GM23248 (cell line): ENCODE results near the gene GEMIN7. TPM values are rescaled to one million over a fixed set of nuclear protein-coding genes. Genes with fewer than 3 reads are reported as not detected.
A peak's percentile ranks its signal among the peaks of the same experiment; 100 is the strongest.

Experiments
- DNase-seq: peaks from one replicate; pipeline ENCODE4 v3.0.0-alpha.2; 2015
- H2AFZ ChIP-seq: fragments of 200-600 bp; sonication (generic); 2 replicates; pipeline ENCODE4 v1.6.1; 2016; ENCODE audit warnings: antibody characterized with exemption
- H3F3A ChIP-seq: fragments of 200-600 bp; sonication (generic); 2 replicates; pipeline ENCODE4 v1.6.1; 2016; ENCODE audit warnings: mild to moderate bottlenecking, antibody characterized with exemption, mixed run types; ENCODE audit not compliant: insufficient read depth
- H3K27ac ChIP-seq: fragments of 200-600 bp; sonication (generic); 2 replicates; pipeline ENCODE4 v1.5.1; 2016; ENCODE audit warnings: mild to moderate bottlenecking
- H3K27me3 ChIP-seq: fragments of 200-600 bp; sonication (generic); replicated peaks from 2 replicates; pipeline ENCODE4 v1.6.1; 2016; ENCODE audit warnings: mild to moderate bottlenecking; ENCODE audit not compliant: insufficient read depth
- H3K36me3 ChIP-seq: fragments of 200-600 bp; sonication (generic); 2 replicates; pipeline ENCODE4 v1.6.1; 2016; ENCODE audit warnings: low read depth, mild to moderate bottlenecking
- H3K4me1 ChIP-seq: fragments of 200-600 bp; sonication (generic); 2 replicates; pipeline ENCODE4 v1.6.1; 2016; ENCODE audit warnings: mild to moderate bottlenecking; ENCODE audit not compliant: insufficient read depth
- H3K4me2 ChIP-seq: fragments of 200-600 bp; sonication (generic); one replicate; pipeline ENCODE4 v1.6.1; 2016; ENCODE audit warnings: mild to moderate bottlenecking; ENCODE audit not compliant: unreplicated experiment
- H3K4me3 ChIP-seq: fragments of 200-600 bp; sonication (generic); 2 replicates; pipeline ENCODE4 v1.5.1; 2016; ENCODE audit warnings: mild to moderate bottlenecking
- H3K79me2 ChIP-seq: fragments of 200-600 bp; sonication (generic); 2 replicates; pipeline ENCODE4 v1.6.1; 2016; ENCODE audit warnings: mild to moderate bottlenecking; ENCODE audit not compliant: insufficient read depth
- H3K9ac ChIP-seq: fragments of 200-600 bp; sonication (generic); 2 replicates; pipeline ENCODE4 v1.6.1; 2016; ENCODE audit warnings: mild to moderate bottlenecking
- H3K9me2 ChIP-seq: fragments of 200-600 bp; sonication (generic); 2 replicates; pipeline ENCODE4 v1.6.1; 2016; ENCODE audit warnings: mixed run types, mild to moderate bottlenecking, moderate library complexity; ENCODE audit not compliant: insufficient read depth
- H3K9me3 ChIP-seq: fragments of 200-600 bp; sonication (generic); one replicate; pipeline ENCODE4 v1.6.1; 2017; ENCODE audit warnings: low read depth
- H4K20me1 ChIP-seq: fragments of 200-600 bp; sonication (generic); 2 replicates; pipeline ENCODE4 v1.6.0; 2016; ENCODE audit not compliant: insufficient read depth
- EZH2 ChIP-seq: fragments of 200-600 bp; sonication (generic); IDR thresholded peaks from 2 replicates; pipeline ENCODE4 v1.6.1; 2018; ENCODE audit warnings: antibody characterized with exemption, mild to moderate bottlenecking; ENCODE audit not compliant: insufficient read depth, poor library complexity, severe bottlenecking
- EZH2phosphoT487 ChIP-seq: fragments of 200-600 bp; sonication (generic); IDR thresholded peaks from 2 replicates; pipeline ENCODE4 v1.6.1; 2018; ENCODE audit warnings: antibody characterized with exemption, moderate library complexity, mild to moderate bottlenecking, low read depth; ENCODE audit not compliant: insufficient read depth
- WGBS, 2 experiments: methylation state at CpG; one replicate each; pipeline ENCODE4 v1.1.6; 2015 to 2017; ENCODE audit warnings: low lambda C conversion rate in 2 of 2, low coverage in 1 of 2; ENCODE audit errors: missing lambda C conversion rate in 2 of 2; 5-methylcytosine and 5-hydroxymethylcytosine counted together
- in situ Hi-C: fragments of 300-500 bp; cut with MboI; formaldehyde crosslinking; loops from 2 replicates; pipeline ENCODE4 v1.15.0; 2020
- polyA plus RNA-seq: library from polyadenylated mRNA; unstranded; fragments of >200 nt; fragmentation: Nextera tagmentation; extraction: Ambion mirVana; gene quantifications from 2 replicates; pipeline ENCODE4 v1.2.1, GENCODE V29; 2016
- total RNA-seq: library from RNA; depleted of rRNA; stranded (reverse); fragments of >200 nt; shearing (Covaris generic); gene quantifications from 2 replicates; pipeline ENCODE4 v1.2.3, GENCODE V29; 2014

Gene GEMIN7
- total and polyA plus RNA-seq, 2 experiments from 2014 or later: 25.3 to 48.4 TPM

DNA sequence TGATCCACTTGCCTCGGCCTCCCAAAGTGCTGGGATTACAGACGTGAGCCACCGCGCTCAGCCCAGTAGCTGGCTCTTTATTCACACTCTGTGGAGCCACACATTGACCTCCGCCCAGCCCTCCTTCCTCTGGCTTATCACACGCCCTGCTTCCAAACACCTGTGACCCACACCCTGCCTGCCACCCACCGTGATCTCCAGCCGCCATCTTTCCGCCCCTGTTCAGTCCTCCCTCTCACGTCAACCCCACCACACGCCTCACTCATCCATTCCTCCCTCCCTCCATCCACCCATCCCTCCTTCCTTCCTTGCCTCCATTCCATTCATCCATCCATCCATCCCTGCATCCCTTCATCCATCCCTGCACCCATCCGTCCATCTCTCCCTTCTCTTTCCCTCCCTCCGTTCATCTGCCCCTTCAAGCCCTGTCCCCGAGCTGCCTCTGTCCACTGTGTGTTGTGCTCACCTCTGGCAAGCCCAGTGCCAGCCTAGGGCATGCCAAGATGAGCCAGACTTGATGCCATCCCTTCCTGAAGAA lies 20.4 kb upstream of the GEMIN7 start:
- no peaks in the 10 kb centered on the region for H3K9me3 ChIP-seq
- no peak overlapping the region for H3K9ac ChIP-seq
- no peak overlapping the region for H3K27ac ChIP-seq
- no peaks in the 10 kb centered on the region for H3F3A ChIP-seq
- WGBS, 2 experiments: 91 to 93% methylated on average over 13 to 14 of the region's 14 CpGs
- H3K4me2 ChIP-seq: no peak overlapping the region
- no peak for DNase-seq
- no peak overlapping the region for H3K4me3 ChIP-seq
- in situ Hi-C loops: no loop called here
- no peak for TF ChIP-seq EZH2
- TF ChIP-seq EZH2phosphoT487: no peak
- H4K20me1 ChIP-seq: no peaks in the 10 kb centered on the region
- H3K27me3 ChIP-seq: no peaks in the 10 kb centered on the region
- H3K79me2 ChIP-seq: peaks cover 25% of the 10 kb centered on the region
- peaks cover 25% of the 10 kb centered on the region; the same call in 1 of the 2 replicates for H3K36me3 ChIP-seq
- no peak overlapping the region for H2AFZ ChIP-seq
- H3K9me2 ChIP-seq: no peaks in the 10 kb centered on the region
- H3K4me1 ChIP-seq: no peaks in the 10 kb centered on the region

DNA sequence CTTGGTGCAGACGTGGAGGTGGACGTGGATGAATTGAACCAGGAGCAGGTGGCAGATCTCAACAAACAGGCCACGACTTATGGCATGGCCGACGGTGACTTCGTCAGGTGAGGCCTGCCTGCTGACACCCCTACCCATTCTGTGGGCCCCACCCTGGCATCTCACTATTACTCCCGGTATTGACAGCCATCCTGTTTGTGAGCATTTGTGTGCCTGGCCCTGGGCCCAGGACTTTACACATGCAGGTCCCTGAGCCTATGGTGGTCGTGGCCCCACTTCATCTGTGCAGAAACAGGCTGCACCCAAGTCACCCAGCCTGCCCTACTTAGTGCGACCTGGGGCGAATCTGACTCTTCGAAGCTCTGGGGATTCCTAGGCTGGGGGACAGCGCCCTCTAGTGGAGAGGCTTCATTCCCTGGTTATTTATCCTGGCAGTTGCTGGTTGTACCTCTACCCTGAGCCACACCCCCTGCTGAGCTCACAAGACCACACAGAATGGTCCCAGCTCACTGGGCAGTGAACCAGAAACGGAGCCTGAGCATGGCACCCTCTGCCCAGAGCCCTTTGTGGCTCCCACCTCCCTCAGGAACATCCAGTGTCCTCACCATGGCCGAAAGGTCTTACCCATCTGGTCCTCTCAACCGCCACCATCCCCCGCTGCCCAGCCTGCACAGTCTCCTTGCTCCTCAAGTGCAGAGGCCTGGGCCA lies 19.6 kb upstream of the GEMIN7 start:
- no peaks in the 10 kb centered on the region for H3K27me3 ChIP-seq
- 63 to 69% methylated on average over 16 of the region's 16 CpGs for WGBS, 2 experiments
- H3K9me2 ChIP-seq: no peaks in the 10 kb centered on the region
- in situ Hi-C loops: no loop called here
- H2AFZ ChIP-seq: no peak overlapping the region
- no peaks in the 10 kb centered on the region for H3K4me1 ChIP-seq
- H3K9me3 ChIP-seq: no peaks in the 10 kb centered on the region
- peaks cover 25% of the 10 kb centered on the region; the same call in 1 of the 2 replicates for H3K36me3 ChIP-seq
- peaks cover 17% of the 10 kb centered on the region; the same call in 1 of the 2 replicates for H3K79me2 ChIP-seq
- no peak for TF ChIP-seq EZH2phosphoT487
- TF ChIP-seq EZH2: no peak
- H4K20me1 ChIP-seq: no peaks in the 10 kb centered on the region
- peak; percentile 82 for DNase-seq
- H3K4me3 ChIP-seq: no peak overlapping the region
- no peak overlapping the region for H3K9ac ChIP-seq
- H3K27ac ChIP-seq: no peak overlapping the region
- H3F3A ChIP-seq: no peaks in the 10 kb centered on the region
- no peak overlapping the region for H3K4me2 ChIP-seq

DNA sequence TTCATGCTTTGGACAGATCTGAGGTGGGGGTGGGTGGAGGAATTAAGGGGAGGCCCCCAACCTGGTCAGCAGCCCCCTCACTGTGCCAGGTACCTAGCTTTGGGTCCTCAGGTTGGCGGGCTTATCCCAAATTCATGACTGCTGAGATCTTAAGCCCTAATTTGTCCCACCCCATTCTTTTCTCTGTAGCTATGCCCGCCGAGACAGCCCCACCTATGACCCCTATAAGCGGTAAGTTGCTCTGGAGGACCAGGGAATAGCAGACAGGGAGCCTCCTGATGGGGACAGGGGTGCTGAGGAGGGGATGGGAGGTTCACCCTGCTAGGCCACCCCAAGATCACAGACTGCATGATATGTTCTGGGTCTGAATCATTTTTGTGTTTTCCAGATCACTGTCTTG lies 17.1 kb upstream of the GEMIN7 start:
- Histone ChIP-seq H3K4me3 (no peak overlapping the region), H4K20me1 (no peaks in the 10 kb centered on the region), H3K4me2 (no peak overlapping the region), H3K9me3 (no peaks in the 10 kb centered on the region), H3K4me1 (no peaks in the 10 kb centered on the region), H3K9me2 (no peaks in the 10 kb centered on the region), H3K79me2 (peaks cover 8% of the 10 kb centered on the region), H3F3A (no peaks in the 10 kb centered on the region), H3K27me3 (no peaks in the 10 kb centered on the region), H2AFZ (no peak overlapping the region), H3K9ac (no peak overlapping the region), H3K36me3 (peaks cover 29% of the 10 kb centered on the region; the same call in 1 of the 2 replicates), H3K27ac (no peak overlapping the region)
- DNase-seq: no peak
- TF ChIP-seq EZH2: no peak
- no peak for TF ChIP-seq EZH2phosphoT487
- in situ Hi-C loops: no loop called here
- 94 to 98% methylated on average over 4 of the region's 4 CpGs for WGBS, 2 experiments

DNA sequence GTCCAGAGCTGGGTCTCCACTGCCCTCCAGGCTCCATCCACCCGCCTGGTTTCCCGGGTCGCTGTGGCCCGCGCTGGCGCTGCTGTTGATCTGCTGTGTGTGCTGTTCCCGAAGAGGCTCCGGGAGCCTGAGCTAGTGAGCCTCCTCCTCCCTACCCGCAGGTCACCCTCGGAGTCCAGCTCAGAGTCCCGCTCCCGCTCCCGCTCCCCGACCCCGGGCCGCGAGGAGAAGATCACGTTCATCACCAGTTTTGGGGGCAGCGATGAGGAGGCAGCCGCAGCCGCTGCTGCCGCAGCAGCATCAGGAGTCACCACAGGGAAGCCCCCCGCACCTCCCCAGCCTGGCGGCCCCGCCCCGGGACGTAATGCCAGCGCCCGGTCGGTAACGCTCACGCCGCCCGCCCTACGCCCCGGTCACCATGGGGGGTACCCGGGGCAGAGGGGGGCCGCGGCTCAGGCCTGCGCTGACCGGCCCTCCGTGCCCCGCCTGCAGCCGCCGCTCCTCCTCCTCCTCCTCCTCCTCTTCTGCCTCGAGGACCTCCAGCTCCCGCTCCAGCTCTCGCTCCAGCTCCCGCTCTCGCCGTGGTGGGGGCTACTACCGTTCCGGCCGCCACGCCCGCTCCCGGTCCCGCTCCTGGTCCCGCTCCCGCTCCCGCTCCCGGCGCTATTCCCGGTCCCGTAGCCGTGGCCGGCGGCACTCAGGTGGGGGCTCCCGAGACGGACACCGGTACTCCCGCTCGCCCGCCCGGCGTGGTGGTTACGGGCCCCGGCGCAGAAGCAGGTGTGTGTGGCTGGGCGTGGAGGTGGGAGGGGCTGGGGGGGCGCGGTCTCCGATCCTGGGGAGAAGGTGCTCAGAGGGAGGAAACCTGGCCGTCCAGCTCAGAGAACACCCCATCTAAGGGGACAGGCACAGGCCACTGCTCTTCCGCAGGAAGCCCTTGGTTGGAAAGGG lies 14.9 kb upstream of the GEMIN7 start:
- H3K27me3 ChIP-seq: no peaks in the 10 kb centered on the region
- H3K27ac ChIP-seq: no peak overlapping the region
- H3K4me3 ChIP-seq: no peak overlapping the region
- 95 to 96% methylated on average over 33 to 85 of the region's 85 CpGs for WGBS, 2 experiments
- no peak overlapping the region for H2AFZ ChIP-seq
- no peak overlapping the region for H3K9ac ChIP-seq
- no peaks in the 10 kb centered on the region for H3K4me1 ChIP-seq
- TF ChIP-seq EZH2 (no peak), EZH2phosphoT487 (no peak)
- no peaks in the 10 kb centered on the region for H3K9me3 ChIP-seq
- peaks cover 8% of the 10 kb centered on the region for H3K79me2 ChIP-seq
- H3K4me2 ChIP-seq: no peak overlapping the region
- no peaks in the 10 kb centered on the region for H3F3A ChIP-seq
- H3K9me2 ChIP-seq: no peaks in the 10 kb centered on the region
- peaks cover 24% of the 10 kb centered on the region; the same call in 1 of the 2 replicates for H3K36me3 ChIP-seq
- in situ Hi-C loops: no loop called here
- H4K20me1 ChIP-seq: no peaks in the 10 kb centered on the region
- no peak for DNase-seq
